Activated naive CD8-positive, alpha-beta T cell (primary cell): ENCODE measurements around the gene ZSCAN10.

Experiments
- H3K27ac Mint-ChIP-seq: one replicate; pipeline ENCODE4 v1.8.0; 2021; ENCODE audit warnings: mixed read lengths
- H3K27me3 Mint-ChIP-seq: one replicate; pipeline ENCODE4 v1.8.0; 2021; ENCODE audit warnings: mixed read lengths
- H3K36me3 Mint-ChIP-seq: one replicate; pipeline ENCODE4 v1.8.0; 2021; ENCODE audit warnings: mixed read lengths
- H3K4me1 Mint-ChIP-seq: one replicate; pipeline ENCODE4 v1.8.0; 2021; ENCODE audit warnings: low read depth, mixed read lengths
- H3K4me3 Mint-ChIP-seq: one replicate; pipeline ENCODE4 v1.8.0; 2021; ENCODE audit warnings: mild to moderate bottlenecking, mixed read lengths
- H3K9me3 Mint-ChIP-seq: one replicate; pipeline ENCODE4 v1.8.0; 2021; ENCODE audit warnings: low read depth, mixed read lengths

ZSCAN10 gene

DNA sequence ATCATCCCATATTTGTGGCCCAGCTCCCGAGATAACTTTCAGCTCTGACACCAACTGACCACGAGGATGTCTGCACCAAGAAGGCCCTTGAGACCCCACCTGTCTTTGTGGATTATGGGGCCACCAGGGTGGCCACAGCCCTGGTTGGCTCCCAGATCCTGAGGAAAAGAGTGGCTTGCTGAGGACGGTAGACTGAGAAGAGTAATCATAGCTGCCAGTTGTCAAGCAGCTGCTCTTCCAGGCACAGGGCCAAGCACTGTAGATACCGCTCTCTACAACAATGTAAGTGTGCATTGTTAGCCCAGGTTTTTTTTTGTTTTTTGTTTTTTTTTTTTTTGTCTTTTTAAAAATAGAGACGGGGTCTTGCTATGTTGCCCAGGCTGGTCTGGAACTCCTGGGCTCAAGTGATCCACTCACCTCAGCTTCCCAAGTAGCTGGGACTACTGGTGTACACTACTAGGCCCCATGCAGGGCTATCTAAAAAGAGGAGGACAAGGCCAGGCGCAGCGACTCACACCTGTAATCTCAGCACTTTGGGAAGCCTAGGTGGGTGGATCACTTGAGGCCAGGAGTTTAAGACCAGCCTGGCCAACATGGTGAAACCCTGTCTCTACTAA, 22.9 kb upstream of the ZSCAN10 start:
- no peaks in the 10 kb centered on the region for H3K27me3 Mint-ChIP-seq
- H3K36me3 Mint-ChIP-seq = no peaks in the 10 kb centered on the region
- no peak overlapping the region for H3K4me3 Mint-ChIP-seq
- no peak overlapping the region for H3K27ac Mint-ChIP-seq
- no peaks in the 10 kb centered on the region for H3K9me3 Mint-ChIP-seq
- peaks cover 19% of the 10 kb centered on the region for H3K4me1 Mint-ChIP-seq

DNA sequence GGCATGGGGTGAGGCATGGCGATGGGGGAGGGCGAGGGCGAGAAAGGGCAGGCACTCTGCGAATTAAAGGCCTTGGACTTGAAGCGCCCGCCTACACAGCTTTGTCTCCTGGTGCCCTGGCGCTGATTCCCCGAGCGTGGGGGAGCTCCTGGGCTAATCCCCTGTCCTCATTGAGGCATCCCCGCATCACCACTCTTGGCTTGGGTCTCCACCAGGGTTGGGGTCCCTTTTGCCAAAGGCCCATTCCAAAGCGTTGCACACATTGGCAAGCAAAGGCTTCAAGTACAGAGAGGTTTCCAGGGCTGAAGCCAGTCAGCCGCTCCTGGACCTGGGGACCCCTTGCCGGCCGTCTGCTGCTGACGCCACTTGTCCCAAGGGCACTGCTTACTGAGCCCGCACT, 21.3 kb upstream of the ZSCAN10 start:
- H3K9me3 Mint-ChIP-seq = no peaks in the 10 kb centered on the region
- peaks cover 13% of the 10 kb centered on the region for H3K4me1 Mint-ChIP-seq
- no peaks in the 10 kb centered on the region for H3K27me3 Mint-ChIP-seq
- H3K27ac Mint-ChIP-seq = no peak overlapping the region
- no peak overlapping the region for H3K4me3 Mint-ChIP-seq
- H3K36me3 Mint-ChIP-seq = no peaks in the 10 kb centered on the region

- Mint-ChIP-seq H3K4me1 (peaks cover 9% of the 10 kb centered on the region), H3K9me3 (no peaks in the 10 kb centered on the region), H3K27ac (no peak overlapping the region), H3K27me3 (no peaks in the 10 kb centered on the region), H3K4me3 (no peak overlapping the region), H3K36me3 (no peaks in the 10 kb centered on the region)
These were observed 20.8 kb upstream of the ZSCAN10 start for GRCh38 chr16:3119701-3120408.

GRCh38 chr16:3119286-3119685, 20.2 kb upstream of the ZSCAN10 start:
- Mint-ChIP-seq H3K36me3 (peaks cover 3% of the 10 kb centered on the region), H3K4me3 (no peak overlapping the region), H3K4me1 (peaks cover 5% of the 10 kb centered on the region), H3K27me3 (no peaks in the 10 kb centered on the region), H3K9me3 (no peaks in the 10 kb centered on the region), H3K27ac (no peak overlapping the region)

DNA sequence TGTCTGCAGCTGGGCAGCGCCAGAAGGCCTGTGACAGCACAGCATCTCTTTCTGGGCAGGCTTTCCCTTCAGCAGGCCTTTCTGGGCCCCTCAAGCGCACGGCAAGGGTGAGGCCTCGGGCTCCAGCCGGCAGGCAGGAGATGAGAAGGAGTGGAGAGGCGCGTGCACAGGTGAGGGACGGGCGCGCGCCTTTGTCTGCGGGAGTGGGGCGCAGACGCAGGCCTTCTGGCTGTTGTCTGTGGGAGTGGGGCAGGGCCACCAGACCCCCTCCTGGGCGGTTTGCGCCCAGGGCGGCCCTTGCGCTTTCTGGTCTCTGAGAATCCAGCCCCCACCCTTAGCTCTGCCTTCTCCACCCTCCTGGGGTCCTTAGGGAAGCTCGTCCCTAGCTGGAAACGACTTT, 19.8 kb upstream of the ZSCAN10 start:
- Mint-ChIP-seq H3K9me3 (no peaks in the 10 kb centered on the region), H3K27me3 (no peaks in the 10 kb centered on the region), H3K4me3 (no peak overlapping the region), H3K36me3 (peaks cover 3% of the 10 kb centered on the region), H3K27ac (no peak overlapping the region), H3K4me1 (peaks cover 5% of the 10 kb centered on the region)

DNA sequence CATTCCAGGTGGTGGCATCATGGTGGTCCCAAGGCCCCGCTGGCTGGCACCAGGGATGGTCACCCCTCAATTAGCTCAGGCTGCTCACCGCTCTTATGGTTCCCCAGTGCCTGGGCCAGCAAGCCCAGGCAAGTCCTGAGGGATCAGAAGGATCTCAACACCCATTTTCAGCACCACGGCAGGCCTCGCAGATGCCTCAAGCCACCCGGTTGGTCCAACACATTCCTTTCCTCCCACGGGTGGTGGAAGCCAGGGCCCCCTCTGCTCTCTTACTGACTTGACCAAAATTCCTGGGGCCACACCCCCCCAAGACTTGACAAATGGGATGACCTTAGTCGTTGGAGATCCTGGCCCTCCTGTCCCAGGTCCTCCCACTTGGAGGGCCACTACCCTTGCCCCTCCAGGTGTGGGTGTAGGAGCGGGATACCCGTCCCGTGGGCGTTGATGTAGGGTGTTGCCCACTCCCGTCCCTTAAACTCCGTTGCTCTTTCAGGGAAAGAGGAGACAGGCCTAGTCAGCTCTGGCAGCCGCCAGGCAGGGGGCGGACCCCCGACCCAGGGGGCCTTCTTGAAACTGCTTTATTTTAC, 19.2 kb upstream of the ZSCAN10 start:
- H3K27me3 Mint-ChIP-seq = no peaks in the 10 kb centered on the region
- H3K4me3 Mint-ChIP-seq = no peak overlapping the region
- H3K4me1 Mint-ChIP-seq = no peaks in the 10 kb centered on the region
- H3K9me3 Mint-ChIP-seq = no peaks in the 10 kb centered on the region
- no peak overlapping the region for H3K27ac Mint-ChIP-seq
- peaks cover 3% of the 10 kb centered on the region for H3K36me3 Mint-ChIP-seq

DNA sequence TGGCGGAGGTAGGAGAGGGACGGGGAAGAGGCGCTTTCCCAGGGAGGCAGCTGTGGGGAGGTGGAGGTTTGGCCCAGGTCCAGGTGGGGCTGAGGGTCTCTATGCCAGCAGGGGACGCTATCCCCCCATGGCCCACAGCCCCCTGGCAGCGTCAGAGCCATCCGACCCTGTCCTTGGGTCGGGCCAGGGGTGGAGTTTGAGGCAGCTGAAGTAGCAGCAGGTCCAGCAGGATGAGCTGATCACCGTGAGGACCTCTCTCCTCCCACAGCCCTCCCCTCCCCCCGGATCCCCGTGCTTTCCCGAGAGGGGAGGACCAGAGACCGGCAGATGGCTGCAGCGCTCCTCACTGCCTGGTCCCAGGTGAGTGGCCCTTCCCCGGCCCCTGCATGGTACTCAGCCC, 16.5 kb upstream of the ZSCAN10 start:
- no peak overlapping the region for H3K27ac Mint-ChIP-seq
- H3K4me3 Mint-ChIP-seq = no peak overlapping the region
- no peaks in the 10 kb centered on the region for H3K4me1 Mint-ChIP-seq
- no peaks in the 10 kb centered on the region for H3K27me3 Mint-ChIP-seq
- peaks cover 3% of the 10 kb centered on the region for H3K36me3 Mint-ChIP-seq
- H3K9me3 Mint-ChIP-seq = no peaks in the 10 kb centered on the region

GRCh38 chr16:3115003-3115402, 15.9 kb upstream of the ZSCAN10 start:
- Mint-ChIP-seq H3K27ac (no peak overlapping the region), H3K9me3 (no peaks in the 10 kb centered on the region), H3K4me1 (no peaks in the 10 kb centered on the region), H3K27me3 (no peaks in the 10 kb centered on the region), H3K36me3 (peaks cover 3% of the 10 kb centered on the region), H3K4me3 (no peak overlapping the region)

- Mint-ChIP-seq H3K4me3 (no peak overlapping the region), H3K36me3 (peaks cover 3% of the 10 kb centered on the region), H3K27me3 (no peaks in the 10 kb centered on the region), H3K9me3 (no peaks in the 10 kb centered on the region), H3K4me1 (no peaks in the 10 kb centered on the region), H3K27ac (no peak overlapping the region)
These were observed 14.8 kb upstream of the ZSCAN10 start for GRCh38 chr16:3113765-3114479.

GRCh38 chr16:3112881-3113574, 13.9 kb upstream of the ZSCAN10 start:
- H3K36me3 Mint-ChIP-seq = peaks cover 3% of the 10 kb centered on the region
- H3K4me1 Mint-ChIP-seq = no peaks in the 10 kb centered on the region
- H3K9me3 Mint-ChIP-seq = no peaks in the 10 kb centered on the region
- no peaks in the 10 kb centered on the region for H3K27me3 Mint-ChIP-seq
- H3K27ac Mint-ChIP-seq = no peak overlapping the region
- no peak overlapping the region for H3K4me3 Mint-ChIP-seq

GRCh38 chr16:3112058-3112880, 13.2 kb upstream of the ZSCAN10 start, which contains the start of gene ZNF205:
ZNF205 (plus strand) TSS chr16:3112586; CDS start chr16:3113431, 845 bp downstream.
- H3K27me3 Mint-ChIP-seq = no peaks in the 10 kb centered on the region
- no peak within 1 kb of the TSS for H3K4me3 Mint-ChIP-seq
- no peak within 1 kb of the TSS for H3K27ac Mint-ChIP-seq

GRCh38 chr16:3106205-3106928, 7.3 kb upstream of the ZSCAN10 start:
- Mint-ChIP-seq H3K4me1 (peaks cover 31% of the 10 kb centered on the region), H3K27ac (peak overlapping the region; percentile 94), H3K9me3 (no peaks in the 10 kb centered on the region), H3K27me3 (no peaks in the 10 kb centered on the region), H3K4me3 (peak overlapping the region; percentile 89), H3K36me3 (no peaks in the 10 kb centered on the region)

More at GRCh38 chr16:3112058-3112880, 13.2 kb upstream of the ZSCAN10 start, which contains the start of gene ZNF205:
- Mint-ChIP-seq H3K9me3 (no peaks in the 10 kb centered on the region), H3K4me1 (peaks cover 3% of the 10 kb centered on the region), H3K36me3 (peaks cover 3% of the 10 kb centered on the region)

GRCh38 chr16:3101841-3102470, 2.9 kb upstream of the ZSCAN10 start:
- Mint-ChIP-seq H3K9me3 (no peaks in the 10 kb centered on the region), H3K36me3 (no peaks in the 10 kb centered on the region), H3K4me1 (peaks cover 50% of the 10 kb centered on the region), H3K27ac (peak overlapping the region; percentile 86), H3K4me3 (peak overlapping the region; percentile 82), H3K27me3 (no peaks in the 10 kb centered on the region)
